Neutrophil (primary cell): ENCODE results near the gene INPP5A.

Experiments used
- H3K27ac ChIP-seq: fragments of 200-600 bp; sonication (generic); 2 replicates; pipeline ENCODE4 v1.5.1; 2016; ENCODE audit warnings: mild to moderate bottlenecking, moderate library complexity
- H3K27me3 ChIP-seq: fragments of 200-600 bp; sonication (generic); 2 replicates; pipeline ENCODE4 v1.6.0; 2016; ENCODE audit warnings: mild to moderate bottlenecking
- H3K36me3 ChIP-seq: fragments of 200-600 bp; sonication (generic); 2 replicates; pipeline ENCODE4 v1.5.1; 2017
- H3K4me1 ChIP-seq, 2 experiments: fragments of 200-600 bp in 1 of 2; sonication (generic) in 1 of 2; 1 replicate in 1 of 2; 2 replicates in 1 of 2; pipeline versions ENCODE4 v1.5.1 to v1.6.1; 2013 to 2016; ENCODE audit warnings: low read depth in 1 of 2, low read length in 1 of 2, mild to moderate bottlenecking in 1 of 2, moderate library complexity in 1 of 2; ENCODE audit not compliant: control insufficient read depth in 1 of 2, insufficient read depth in 1 of 2
- H3K4me3 ChIP-seq, 2 experiments: fragments of 200-600 bp in 1 of 2; sonication (generic) in 1 of 2; 1 replicate in 1 of 2; 2 replicates in 1 of 2; pipeline ENCODE4 v1.5.1; 2013 to 2016; ENCODE audit warnings: low read depth in 1 of 2, low read length in 1 of 2, mild to moderate bottlenecking in 1 of 2, moderate library complexity in 1 of 2
- H3K9me3 ChIP-seq: fragments of 200-600 bp; sonication (generic); 2 replicates; pipeline ENCODE4 v1.5.1; 2016
- TF ChIP-seq, protein P1 (sequence below): fragments of 200-600 bp; sonication (generic); IDR thresholded peaks from 2 replicates; pipeline ENCODE4 v1.5.1; 2016; ENCODE audit warnings: antibody characterized with exemption

The INPP5A gene

DNA sequence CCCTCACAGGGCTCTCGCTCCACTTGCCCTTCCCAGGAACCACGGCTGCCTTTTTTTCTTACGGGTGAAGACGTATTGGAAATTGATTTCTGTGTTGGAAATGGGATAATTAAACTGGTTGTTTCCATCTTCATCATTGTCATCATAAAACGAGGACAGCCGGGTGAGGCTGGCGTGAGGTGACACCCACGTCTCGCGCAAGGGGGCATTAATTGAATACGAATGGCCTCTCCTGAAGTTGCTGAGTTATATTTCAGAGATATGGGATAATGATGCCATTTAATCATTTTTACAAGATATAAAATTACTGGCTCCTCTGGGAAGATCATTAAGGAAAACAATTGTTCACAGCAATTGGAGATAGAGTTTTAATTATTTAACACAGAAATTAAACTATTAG is 266.7 kb downstream of the INPP5A start:
- TF ChIP-seq, protein P1, sequence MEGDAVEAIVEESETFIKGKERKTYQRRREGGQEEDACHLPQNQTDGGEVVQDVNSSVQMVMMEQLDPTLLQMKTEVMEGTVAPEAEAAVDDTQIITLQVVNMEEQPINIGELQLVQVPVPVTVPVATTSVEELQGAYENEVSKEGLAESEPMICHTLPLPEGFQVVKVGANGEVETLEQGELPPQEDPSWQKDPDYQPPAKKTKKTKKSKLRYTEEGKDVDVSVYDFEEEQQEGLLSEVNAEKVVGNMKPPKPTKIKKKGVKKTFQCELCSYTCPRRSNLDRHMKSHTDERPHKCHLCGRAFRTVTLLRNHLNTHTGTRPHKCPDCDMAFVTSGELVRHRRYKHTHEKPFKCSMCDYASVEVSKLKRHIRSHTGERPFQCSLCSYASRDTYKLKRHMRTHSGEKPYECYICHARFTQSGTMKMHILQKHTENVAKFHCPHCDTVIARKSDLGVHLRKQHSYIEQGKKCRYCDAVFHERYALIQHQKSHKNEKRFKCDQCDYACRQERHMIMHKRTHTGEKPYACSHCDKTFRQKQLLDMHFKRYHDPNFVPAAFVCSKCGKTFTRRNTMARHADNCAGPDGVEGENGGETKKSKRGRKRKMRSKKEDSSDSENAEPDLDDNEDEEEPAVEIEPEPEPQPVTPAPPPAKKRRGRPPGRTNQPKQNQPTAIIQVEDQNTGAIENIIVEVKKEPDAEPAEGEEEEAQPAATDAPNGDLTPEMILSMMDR, result no peak
- Histone ChIP-seq H3K4me3 (no peak overlapping the region), H3K36me3 (no peaks in the 10 kb centered on the region), H3K4me1 (no peaks in the 10 kb centered on the region), H3K27me3 (peaks cover 21% of the 10 kb centered on the region), H3K9me3 (no peaks in the 10 kb centered on the region), H3K27ac (no peak overlapping the region)

DNA sequence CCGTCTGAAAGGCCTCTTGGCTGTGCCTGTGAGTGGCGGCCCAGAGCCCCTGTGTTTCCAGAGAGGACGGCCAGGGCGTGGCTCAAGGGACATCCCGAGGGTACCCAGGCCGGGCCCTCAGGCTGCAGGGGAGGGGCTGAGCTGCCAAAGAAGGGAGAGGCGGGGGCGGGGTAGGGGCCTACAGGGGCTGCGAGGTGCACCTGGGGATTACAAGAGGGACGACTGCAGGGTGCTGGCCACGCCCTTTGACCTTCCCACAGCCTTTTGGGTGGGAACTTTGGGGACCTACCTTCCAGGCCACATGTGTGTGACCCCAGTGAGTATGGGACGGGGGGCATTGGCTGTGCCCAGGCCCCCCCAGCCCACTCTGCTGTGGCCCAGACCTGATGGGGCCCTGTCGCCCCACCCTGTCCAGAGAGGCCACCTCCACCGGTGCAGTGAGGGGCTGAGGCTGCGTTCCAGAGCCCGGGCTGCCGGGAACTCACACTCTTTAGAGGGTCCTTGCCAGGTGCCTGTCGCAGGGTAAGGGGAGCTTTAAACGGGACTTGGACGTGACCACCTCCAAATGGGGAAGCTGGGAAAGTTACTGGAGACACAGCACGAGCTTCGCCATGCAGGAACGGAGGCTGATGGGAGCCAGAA is 267.3 kb downstream of the INPP5A start:
- Histone ChIP-seq H3K27me3 (peaks cover 21% of the 10 kb centered on the region), H3K36me3 (no peaks in the 10 kb centered on the region), H3K27ac (no peak overlapping the region), H3K4me1 (no peaks in the 10 kb centered on the region), H3K9me3 (no peaks in the 10 kb centered on the region), H3K4me3 (no peak overlapping the region)
- TF ChIP-seq, protein P1, result no peak

DNA sequence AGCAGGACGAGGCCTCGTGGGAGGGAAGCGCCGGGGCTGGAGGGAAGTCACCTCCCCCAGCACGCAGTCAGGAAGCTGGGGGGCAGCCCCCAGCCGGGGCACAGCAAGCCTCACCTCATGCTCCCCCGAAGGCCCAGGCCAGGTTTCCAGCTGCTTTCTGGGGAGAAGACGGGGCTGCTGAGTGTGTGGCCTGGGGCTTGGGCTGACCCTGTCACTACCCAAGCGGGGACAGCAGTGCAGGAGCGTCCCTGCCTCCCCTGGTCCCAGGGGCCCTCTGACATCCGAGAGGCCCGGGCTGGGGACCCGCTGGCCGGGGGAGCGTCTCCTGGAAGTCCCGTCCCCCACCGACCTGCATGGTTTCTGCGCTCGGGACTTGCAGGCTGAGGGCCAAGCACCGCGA is 268.0 kb downstream of the INPP5A start:
- Histone ChIP-seq H3K27me3 (peaks cover 21% of the 10 kb centered on the region), H3K27ac (no peak overlapping the region), H3K9me3 (no peaks in the 10 kb centered on the region), H3K36me3 (no peaks in the 10 kb centered on the region), H3K4me3 (no peak overlapping the region), H3K4me1 (no peaks in the 10 kb centered on the region)
- TF ChIP-seq, protein P1, result no peak

DNA sequence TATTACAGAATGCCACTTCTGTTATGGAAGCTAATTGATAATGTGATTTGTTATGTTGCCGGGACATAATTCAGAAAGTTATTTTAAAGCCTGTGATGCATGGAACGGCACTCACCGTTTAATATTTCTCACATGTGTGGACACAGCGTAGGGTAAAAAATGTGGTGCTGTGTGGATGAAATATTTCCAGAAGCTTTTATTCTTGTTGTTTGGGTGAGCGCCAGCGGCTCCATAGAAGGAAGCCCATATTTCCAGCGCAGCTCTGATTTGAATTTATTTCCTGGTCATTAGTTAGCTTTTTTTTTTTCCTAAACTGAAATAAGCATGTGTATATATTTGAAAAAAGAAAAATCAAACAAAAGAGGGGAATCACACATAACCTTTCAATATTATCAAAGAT is 268.5 kb downstream of the INPP5A start:
- H3K9me3 ChIP-seq, result no peaks in the 10 kb centered on the region
- TF ChIP-seq, protein P1, result no peak

DNA sequence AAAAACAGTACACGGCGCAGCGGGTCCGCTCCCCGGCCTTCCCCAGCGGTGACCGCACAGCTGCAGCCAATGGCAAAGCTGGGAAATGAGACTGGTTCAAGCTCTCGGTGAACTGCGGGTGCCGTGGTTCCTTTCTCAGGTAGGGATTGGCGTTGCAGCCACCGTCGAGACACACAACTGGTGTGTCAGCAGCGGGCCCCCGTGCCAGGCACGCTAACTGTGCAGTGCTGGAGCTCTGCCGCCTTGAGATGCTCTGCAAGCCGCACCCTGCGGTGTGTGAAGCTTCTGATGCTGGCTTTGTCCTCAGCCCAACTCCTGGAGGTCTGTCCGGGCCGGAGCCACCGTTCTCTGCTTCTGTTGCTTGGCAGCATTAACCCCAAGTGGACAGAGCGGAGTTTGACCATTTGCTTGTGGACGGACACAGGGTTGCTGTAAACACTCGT is 269.0 kb downstream of the INPP5A start:
- H3K27ac ChIP-seq, result no peak overlapping the region
- no peaks in the 10 kb centered on the region for H3K9me3 ChIP-seq
- H3K4me1 ChIP-seq, result no peaks in the 10 kb centered on the region
- no peak overlapping the region for H3K4me3 ChIP-seq
- TF ChIP-seq, protein P1, result no peak
- H3K27me3 ChIP-seq, result peaks cover 21% of the 10 kb centered on the region
- no peaks in the 10 kb centered on the region for H3K36me3 ChIP-seq

More for the DNA sequence above, 268.5 kb downstream of the INPP5A start:
- H3K27me3 ChIP-seq, result peaks cover 21% of the 10 kb centered on the region
- H3K4me3 ChIP-seq, result no peak overlapping the region
- H3K27ac ChIP-seq, result no peak overlapping the region
- no peaks in the 10 kb centered on the region for H3K36me3 ChIP-seq
- no peaks in the 10 kb centered on the region for H3K4me1 ChIP-seq
